G401 (cell line): ENCODE results near the gene CELA2A. TPM values are rescaled to one million over a fixed set of nuclear protein-coding genes. Genes with fewer than 3 reads are reported as not detected.

Source experiments
- DNase-seq: peaks from one replicate; pipeline ENCODE4 v3.0.0-alpha.2; 2015; ENCODE audit warnings: low spot score
- in situ Hi-C: cut with HindIII; loops from 2 replicates; pipeline ENCODE4 v1.10.0; 2016; ENCODE audit warnings: low sequenced_read_pairs, mixed read lengths
- total RNA-seq: library from RNA; depleted of rRNA; stranded (reverse); fragments of >200 nt; shearing (Covaris generic); gene quantifications from 2 replicates; pipeline ENCODE4 v1.2.3, GENCODE V29; 2014

CELA2A gene
- total RNA-seq, 1 experiment from 2014 or later: not detected

DNA sequence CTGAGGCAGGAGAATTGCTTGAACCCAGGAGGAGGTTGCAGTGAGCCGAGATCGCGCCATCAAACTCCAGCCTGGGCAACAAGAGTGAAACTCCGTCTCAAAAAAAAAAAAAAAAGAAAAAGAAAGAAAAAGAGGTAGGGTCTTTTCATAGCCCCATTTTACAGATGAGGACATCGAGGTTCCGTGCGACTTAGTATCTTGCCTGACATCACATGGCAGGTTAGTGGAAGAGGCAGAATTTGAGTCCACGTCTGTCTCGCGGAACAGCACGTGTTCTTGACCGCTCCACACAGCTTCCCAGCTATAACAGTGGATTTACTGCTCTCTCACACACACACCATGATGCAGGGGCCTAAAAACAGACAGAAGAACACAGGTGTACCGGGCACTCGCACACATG lies 17.2 kb upstream of the CELA2A start:
- in situ Hi-C loops: loop anchor here (10.0 kb wide), 1 partner anchor 55 kb away; no protein-coding TSS in a partner anchor
- DNase-seq: no peak

DNA sequence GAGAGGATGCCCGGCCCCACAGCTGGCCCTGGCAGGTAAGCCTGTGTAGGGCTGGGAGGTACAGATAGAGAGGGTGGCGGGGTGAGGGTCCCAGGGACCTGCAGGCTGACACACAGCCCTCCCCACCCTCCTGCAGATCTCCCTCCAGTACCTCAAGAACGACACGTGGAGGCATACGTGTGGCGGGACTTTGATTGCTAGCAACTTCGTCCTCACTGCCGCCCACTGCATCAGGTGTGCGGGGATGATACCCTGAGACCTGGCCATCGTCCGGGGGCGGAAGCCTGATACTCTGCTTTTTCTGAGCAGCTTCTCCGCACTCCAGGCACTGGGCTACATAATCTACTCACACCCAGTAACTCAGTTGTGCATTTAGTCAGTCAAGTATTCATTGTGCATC lies 16.2 kb upstream of the CELA2A start:
- in situ Hi-C loops: loop anchor here (10.0 kb wide), 1 partner anchor 116 kb away; no protein-coding TSS in a partner anchor

DNA sequence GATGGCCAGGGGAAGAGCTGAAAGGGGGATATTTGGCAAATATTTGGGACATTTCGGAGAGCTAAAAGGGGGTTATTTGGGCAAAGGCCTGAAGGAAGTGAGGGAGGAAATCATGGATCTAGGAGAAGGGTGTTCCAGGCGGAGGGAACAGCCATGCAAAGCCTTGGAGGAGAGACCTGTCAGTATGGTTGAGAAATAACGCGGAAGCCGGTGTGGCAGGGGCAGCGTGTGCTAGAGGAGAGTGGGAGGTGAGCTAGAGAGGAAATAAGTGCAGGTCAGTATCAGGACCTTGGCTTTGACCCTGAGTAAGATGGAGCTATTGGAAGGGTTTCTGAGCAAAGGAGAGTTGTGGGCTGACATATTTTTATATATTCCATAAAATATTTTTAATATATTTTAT lies 15.3 kb upstream of the CELA2A start:
- DNase-seq: no peak
- in situ Hi-C loops: loop anchor here (10.0 kb wide), 1 partner anchor 116 kb away; no protein-coding TSS in a partner anchor

More for the DNA sequence above, 16.2 kb upstream of the CELA2A start:
- DNase-seq: no peak

DNA sequence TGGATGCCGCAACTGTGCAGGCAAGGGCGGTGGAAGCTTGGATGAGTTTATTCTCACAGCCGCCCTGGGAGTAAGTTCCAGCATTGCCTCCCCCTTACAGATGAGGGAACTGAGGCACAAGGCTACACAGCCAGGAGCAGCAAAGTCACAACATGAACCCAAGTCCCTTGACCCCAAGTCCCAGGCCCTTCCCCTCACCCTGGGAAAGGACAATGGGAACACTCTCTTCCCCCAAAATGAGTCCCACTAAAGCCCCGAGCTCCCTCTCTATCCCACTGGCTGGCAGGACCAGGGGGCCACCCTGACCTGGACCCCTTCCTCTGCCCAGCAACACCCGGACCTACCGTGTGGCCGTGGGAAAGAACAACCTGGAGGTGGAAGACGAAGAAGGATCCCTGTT lies 14.4 kb upstream of the CELA2A start:
- DNase-seq: no peak
- in situ Hi-C loops: loop anchor here (10.0 kb wide), 1 partner anchor 117 kb away; no protein-coding TSS in a partner anchor

DNA sequence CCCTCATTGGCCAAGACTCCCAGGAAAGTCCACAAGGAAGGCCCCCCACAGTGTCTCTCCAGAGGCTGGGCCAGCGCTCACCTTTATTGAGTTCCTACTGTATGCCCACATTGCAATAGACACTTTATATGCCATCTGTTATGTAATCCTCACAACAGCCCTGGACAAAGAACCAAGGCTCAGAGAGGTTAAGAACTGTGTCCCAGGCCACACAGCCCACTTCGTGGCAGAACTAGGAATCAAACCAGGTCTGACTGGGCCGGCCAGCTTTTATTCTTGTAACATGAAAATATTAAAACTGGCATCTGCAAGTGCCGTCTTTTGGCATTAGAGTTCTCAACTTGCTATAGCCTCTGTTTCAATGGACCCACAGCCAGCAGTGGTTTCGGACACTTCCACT lies 13.8 kb upstream of the CELA2A start:
- in situ Hi-C loops: loop anchor here (10.0 kb wide), 1 partner anchor 118 kb away; no protein-coding TSS in a partner anchor
- no peak for DNase-seq

DNA sequence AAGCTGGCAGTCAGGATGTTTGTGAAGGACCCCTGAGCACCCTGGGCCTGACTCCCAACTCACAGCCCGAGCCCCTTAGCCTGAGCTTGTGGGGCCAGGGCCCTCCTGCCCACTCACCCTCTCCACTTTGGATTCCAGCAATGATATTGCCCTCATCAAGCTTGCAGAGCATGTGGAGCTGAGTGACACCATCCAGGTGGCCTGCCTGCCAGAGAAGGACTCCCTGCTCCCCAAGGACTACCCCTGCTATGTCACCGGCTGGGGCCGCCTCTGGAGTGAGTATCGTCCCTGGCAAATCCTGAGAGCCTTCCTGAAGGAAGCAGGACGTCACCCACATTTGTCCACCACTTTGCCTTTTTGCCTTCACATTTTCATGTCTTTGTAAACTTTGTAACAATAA lies 13.3 kb upstream of the CELA2A start:
- in situ Hi-C loops: loop anchor here (10.0 kb wide), 1 partner anchor 118 kb away; no protein-coding TSS in a partner anchor
- DNase-seq: no peak

DNA sequence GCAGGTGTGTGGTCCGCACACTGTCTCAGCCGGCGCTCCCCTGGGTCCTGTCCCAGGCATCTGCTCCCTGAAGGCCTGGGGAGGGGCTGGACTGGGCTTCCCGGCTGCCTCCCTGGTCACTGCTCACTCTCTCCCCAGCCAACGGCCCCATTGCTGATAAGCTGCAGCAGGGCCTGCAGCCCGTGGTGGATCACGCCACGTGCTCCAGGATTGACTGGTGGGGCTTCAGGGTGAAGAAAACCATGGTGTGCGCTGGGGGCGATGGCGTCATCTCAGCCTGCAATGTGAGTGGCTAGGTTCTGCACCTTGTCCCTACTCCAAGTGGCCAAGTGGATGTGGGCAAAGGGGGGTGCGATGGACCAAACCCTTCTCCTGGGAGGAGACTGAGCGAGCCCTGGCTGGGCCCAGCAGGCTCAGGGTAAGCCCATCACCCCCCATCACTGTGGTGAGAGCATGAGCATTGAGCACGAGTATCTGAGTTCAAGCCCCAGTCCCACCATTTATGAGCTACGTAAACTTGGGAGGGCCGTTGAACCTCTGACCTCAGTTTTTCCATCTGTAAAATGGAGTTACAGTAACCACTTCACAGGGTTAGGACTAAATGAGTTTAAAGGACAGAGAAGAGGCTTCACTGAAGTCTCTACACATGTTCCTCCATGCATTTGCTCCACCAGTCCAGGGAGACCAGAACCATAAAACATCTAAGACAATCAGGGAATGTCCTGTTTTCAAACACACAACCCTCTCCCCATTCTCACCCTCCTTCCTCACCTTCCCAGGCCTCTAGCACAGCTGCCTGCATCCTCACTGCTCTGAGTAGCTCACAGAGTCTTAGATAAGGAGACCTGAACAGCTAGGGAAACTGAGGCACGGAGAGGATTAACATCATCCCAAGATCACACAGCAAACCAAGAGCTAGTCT lies 11.8 kb upstream of the CELA2A start:
- no peak for DNase-seq
- in situ Hi-C loops: loop anchor here (10.0 kb wide), 1 partner anchor 120 kb away; no protein-coding TSS in a partner anchor

DNA sequence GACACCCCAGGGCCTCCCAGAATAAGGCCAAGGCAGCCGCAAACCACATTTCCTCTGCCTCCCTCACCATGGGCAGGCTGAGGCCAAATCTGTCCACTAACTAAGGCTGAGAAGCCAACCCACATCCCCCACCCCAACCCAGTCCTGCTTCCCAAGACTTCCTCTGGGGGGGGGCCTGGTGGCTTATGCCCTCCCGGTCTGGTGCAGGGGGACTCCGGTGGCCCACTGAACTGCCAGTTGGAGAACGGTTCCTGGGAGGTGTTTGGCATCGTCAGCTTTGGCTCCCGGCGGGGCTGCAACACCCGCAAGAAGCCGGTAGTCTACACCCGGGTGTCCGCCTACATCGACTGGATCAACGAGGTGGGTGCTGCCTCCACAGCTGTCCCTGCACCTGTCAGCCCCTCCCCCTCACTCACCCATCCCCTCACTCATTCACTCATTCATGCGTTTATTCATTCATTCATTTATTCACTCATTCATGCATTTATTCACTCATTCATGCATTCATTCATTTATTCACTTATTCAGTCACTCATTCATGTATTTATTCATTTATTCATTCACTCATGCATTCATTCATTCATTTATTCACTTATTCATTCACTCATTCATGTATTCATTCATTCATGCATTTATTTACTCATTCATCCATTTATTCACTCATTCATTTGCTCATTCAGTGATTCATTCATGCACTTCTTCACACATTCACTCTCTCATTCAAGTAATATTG lies 11.0 kb upstream of the CELA2A start:
- no peak for DNase-seq
- in situ Hi-C loops: loop anchor here (10.0 kb wide), 1 partner anchor 121 kb away; no protein-coding TSS in a partner anchor

DNA sequence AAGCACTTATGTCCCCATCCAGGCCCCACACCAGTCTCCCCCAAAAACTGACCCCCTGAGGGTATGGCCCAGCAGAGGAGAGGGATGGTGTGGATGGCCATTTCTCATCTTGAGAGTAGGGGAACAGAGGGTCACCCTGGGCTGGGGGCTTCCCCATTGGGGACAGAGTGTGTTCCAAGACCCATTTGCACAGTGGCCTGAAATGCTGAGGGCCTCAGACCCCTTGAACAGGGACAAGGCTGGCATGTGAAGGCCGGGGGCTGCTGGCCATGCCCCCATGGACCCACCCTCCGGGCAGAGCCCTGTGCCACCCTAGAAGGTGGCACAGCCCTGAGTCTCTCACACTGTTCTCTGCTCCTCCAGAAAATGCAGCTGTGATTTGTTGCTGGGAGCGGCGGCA lies 10.3 kb upstream of the CELA2A start:
- in situ Hi-C loops: loop anchor here (10.0 kb wide), 1 partner anchor 121 kb away; no protein-coding TSS in a partner anchor
- DNase-seq: no peak

DNA sequence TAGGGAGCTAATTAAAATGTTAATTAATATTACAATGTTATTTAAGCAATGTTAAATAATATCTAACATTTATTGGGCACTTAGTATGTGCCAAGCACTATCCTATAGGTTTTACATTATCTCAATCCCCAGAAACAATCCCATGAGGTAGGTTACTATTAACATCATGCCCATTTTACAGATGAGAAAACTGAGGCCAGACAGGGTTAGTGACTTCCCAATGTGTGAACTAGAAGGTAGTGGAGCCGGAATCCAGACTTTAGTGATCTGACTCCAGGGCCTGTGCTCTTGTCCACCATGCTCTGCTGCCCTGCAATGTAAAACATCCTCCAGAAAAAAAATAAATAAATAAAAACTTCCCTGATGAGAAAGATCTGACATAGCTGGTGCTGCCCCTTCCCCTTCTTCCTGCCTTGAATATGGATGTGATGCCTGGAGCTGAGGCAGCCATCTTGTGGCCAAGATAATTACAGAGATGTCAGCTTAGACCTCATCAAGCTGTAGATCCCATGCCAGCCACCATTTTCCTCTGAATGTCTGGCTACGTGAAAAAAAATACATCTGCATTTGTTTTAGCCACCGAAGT lies 7.6 kb upstream of the CELA2A start:
- no peak for DNase-seq
- in situ Hi-C loops: loop anchor here (10.0 kb wide), 1 partner anchor 124 kb away; no protein-coding TSS in a partner anchor

DNA sequence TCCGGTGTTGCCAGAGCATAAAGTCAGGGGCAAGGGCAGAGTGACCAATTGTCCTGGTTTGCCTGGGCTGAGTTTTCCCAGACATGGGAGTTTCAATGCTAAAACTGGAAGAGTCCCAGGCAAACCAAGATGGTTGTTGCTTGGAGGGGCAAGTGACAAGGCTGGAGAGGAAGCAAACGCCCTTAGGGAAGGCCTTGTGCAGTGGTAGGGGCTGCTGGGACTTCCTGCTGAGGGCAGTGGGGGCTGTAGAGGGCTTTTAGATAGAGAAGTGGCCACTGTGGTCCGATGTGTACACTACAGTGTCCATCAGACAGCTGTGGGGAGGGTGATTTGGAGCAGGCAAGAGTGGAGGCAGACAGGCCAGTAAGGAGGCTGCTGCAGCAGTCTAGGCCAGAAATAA lies 7.0 kb upstream of the CELA2A start:
- in situ Hi-C loops: loop anchor here (10.0 kb wide), 1 partner anchor 125 kb away; no protein-coding TSS in a partner anchor
- no peak for DNase-seq

DNA sequence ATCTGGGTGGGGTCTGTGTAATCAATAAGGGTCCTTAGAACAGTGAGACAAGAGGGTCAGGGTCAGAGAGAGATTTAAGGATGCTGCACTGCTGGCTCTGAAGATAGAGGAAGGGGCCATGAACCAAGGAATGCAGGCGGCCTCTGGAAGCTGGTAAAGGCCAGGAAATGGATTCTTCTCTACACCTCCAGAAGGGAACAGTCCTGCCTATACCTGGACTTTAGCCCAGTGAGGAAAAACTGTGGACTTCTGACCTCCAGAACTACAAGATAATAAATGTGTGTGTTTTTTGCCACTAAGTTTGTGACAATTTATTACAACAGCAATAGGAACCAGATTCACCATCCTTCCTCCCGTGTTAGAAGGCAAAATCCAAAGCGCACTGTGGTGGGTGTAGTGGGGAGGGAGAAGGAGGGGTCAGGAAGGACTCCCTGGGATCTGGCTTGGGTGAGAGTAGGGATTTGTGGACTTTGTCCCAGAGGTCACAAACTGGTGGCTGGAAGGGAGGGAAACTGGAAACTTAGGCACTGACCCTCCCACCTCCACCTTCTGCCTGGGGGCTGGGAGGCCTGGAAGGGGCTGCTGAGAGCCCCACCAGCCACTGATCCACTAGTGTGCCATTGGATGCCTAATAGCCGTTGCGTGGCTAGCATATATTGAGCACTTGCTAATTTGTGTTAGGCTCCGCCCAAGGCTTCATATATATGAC lies 5.4 kb upstream of the CELA2A start:
- in situ Hi-C loops: no loop called here

DNA sequence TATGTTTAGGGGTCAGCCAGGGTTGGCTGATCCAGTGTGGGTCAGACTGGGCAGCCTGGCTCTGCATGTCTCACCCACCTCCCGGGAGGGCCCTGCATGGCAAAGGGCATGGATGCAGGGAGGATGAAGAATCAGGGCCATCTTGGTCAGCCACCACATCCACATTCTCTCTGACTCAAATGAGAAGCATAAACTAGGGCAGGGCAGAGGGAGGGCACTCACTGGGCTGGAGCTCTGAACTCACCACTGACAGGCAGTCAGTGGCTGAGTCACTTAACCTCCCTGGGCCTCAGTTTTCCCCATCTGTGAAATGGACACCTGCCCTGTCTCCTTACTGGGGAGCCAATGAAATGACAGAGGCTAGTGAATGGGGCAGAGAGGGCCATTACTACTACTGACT lies 4.3 kb upstream of the CELA2A start:
- in situ Hi-C loops: no loop called here
- no peak for DNase-seq

More for the DNA sequence above, 5.4 kb upstream of the CELA2A start:
- DNase-seq: no peak

DNA sequence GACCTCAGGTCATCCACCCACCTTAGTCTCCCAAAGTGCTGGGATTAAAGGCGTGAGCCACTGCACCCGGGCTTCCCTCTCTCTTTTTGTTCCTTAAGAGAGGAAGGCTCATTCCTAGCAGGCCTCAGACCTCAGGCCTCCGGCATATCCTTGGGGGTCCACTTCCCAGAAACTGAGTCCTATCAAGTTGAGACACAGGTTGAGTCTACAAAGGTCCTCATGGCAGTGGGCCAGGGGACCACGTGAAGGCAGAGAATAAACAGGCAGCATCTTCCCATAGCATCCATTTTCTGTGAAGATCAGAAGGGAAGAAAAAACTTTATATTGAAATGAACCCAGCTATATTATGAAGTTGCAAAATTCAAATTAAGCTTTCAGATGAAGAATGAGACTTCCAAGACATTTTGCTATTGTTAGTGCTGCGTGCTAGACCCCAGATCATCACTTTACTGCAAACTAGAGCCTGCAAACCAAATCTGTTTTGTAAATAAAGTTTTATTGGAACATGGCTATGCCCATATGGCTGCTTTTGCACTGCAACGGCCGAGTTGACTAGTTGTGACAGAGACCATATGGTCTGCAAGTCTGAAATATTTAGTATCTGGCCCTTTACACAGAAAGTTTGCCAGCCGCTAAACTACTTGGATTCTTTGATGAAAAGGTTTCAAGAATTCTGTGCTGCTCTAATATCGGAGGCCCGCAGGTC lies 3.5 kb upstream of the CELA2A start:
- in situ Hi-C loops: no loop called here
- no peak for DNase-seq

DNA sequence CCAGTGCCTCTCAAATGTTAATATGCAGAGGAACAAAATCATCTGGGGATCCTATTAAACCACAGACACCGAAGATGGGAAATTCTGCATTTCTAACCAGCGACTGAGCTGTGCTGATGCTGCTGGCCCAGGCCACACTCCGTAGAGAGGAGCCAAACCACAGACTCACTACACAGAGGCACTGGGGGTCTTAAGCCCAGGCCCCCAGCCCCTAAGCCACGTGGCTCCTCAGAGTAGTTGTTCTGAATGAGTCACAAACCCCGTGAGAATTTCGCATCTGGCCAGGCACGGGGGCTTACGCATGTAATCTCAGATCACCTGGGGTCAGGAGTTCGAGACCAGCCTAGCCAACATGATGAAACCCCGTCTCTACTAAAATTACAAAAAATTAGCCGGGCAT lies 2.8 kb upstream of the CELA2A start:
- in situ Hi-C loops: no loop called here
- DNase-seq: no peak

DNA sequence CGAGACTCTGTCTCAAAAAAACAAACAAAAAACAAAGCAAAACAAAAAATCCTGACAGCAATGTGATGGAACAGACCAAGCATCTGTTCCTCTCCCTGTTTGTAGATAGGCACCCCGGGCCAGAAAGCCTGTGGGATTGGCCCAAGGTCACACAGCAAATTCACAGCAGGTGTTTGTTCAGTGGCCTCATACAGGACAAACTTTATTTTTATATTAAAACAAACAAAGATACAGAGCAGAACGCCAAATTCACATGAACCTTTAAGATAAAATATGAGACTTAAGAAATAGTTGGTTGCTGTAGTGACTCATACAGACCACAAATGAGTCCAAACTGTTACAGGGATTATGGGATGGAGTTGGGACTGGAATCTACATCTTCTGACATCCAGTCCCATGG lies 2.3 kb upstream of the CELA2A start:
- DNase-seq: no peak
- in situ Hi-C loops: no loop called here

DNA sequence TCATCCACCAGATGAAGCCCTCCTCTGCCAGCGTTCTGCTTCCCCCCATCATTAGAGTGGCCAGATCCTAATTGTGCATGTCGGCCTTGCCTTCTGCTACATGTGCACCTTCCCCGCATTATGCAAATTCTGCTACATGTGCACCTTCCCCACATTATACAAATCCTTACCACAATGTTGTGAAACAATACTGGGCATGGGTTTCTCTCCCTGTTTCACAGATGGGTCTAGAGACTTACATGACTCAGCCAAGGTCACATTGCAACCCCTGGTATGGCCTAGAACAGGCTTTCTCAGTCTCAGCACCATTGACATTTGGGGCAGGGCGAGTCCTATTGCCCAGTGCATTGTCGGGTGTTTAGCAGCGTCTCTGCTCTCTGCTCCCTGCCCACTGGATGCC lies 1.0 kb upstream of the CELA2A start:
- in situ Hi-C loops: no loop called here
- DNase-seq: no peak

DNA sequence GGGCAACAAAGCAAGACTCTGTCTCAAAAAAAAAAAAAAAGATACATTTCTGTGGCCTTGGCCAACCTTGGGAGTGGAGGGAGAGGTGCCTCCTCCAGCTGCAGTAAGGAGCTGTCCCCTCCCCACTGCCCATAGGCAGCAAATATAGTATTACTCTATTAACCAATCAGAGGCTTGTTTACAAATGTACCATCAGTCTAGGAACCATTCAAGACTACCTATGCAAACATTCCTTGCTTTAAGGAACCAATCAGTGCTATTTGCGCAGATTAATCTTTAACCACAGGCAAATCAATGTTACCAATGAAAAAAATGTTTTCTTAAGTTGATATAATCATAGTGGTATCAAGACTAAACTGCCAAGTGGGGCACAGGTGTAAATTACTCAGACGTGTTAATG lies 1.1 kb downstream of the CELA2A start:
- DNase-seq: no peak
- in situ Hi-C loops: no loop called here
